Lower lobe of right lung (tissue), 2 donors: Measurements from ENCODE around the gene NTRK2. TPM values are rescaled to one million over a fixed set of nuclear protein-coding genes. Genes with fewer than 3 reads are reported as not detected.

ENCODE experiments used
- ATAC-seq, 2 donors: fragments of 200-7000 bp; cut with Tn5 transposase; one replicate each; pipeline ENCODE4 v1.9.1; 2020 to 2022; ENCODE audit warnings: mild to moderate bottlenecking in 2 of 2, moderate library complexity in 2 of 2
- DNase-seq: peaks from one replicate; pipeline ENCODE4 v3.0.0-alpha.2; 2020
- H3K27ac ChIP-seq: fragments of 200-600 bp; one replicate; pipeline ENCODE4 v1.8.0; 2022
- H3K27me3 ChIP-seq: fragments of 200-600 bp; one replicate; pipeline ENCODE4 v1.8.0; 2022; ENCODE audit warnings: low read depth
- H3K36me3 ChIP-seq: fragments of 200-600 bp; one replicate; pipeline ENCODE4 v1.8.0; 2022; ENCODE audit warnings: mild to moderate bottlenecking
- H3K4me1 ChIP-seq: fragments of 200-600 bp; one replicate; pipeline ENCODE4 v1.8.0; 2022
- H3K4me3 ChIP-seq: fragments of 200-600 bp; one replicate; pipeline ENCODE4 v1.8.0; 2022; ENCODE audit warnings: mild to moderate bottlenecking
- H3K9me3 ChIP-seq: fragments of 200-600 bp; one replicate; pipeline ENCODE4 v1.8.0; 2022
- intact Hi-C: fragments of 100-400 bp; cut with DNase I; formaldehyde crosslinking; loops from one replicate; pipeline ENCODE4 v1.11.0; 2022
- total RNA-seq: library from RNA; stranded (reverse); fragmentation: NEBNext Ultra II Directional; extraction: Animal tissue kit (Norgen Biotek cat#: 25700); gene quantifications from one replicate; pipeline ENCODE4 v1.2.1, GENCODE V29; 2021
- TF ChIP-seq, protein P1 (sequence below): fragments of 200-600 bp; IDR thresholded peaks from one replicate; pipeline ENCODE4 v1.8.0; 2022; ENCODE audit warnings: antibody characterized with exemption, mild to moderate bottlenecking
- donor health status: DM: no; HTN: yes; CAD: no; lungs with severe emphysema.

The NTRK2 gene
- total RNA-seq, 1 donor from 2014 or later: 7.7 TPM

DNA sequence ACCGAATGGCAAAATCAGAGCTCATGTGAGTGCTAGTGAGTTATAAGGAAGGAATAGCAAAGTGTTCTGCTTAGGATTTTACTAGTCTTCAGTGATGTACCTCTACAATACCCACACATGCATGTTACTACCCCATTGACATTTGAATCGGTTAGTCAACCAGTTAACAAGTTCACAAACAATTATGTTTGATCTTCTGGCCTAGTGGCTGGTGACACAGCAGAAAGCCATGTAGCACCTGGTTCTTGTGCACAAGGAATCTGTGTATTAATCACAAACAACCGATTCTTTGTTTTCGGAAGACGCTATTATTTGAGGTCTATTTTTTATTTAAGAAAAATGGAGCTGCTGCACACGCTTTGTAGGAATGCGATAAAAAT is 41.9 kb downstream of the NTRK2 start:
- Histone ChIP-seq H3K36me3 (no peaks in the 10 kb centered on the region), H3K9me3 (no peaks in the 10 kb centered on the region), H3K4me3 (no peak overlapping the region), H3K27ac (no peak overlapping the region), H3K4me1 (peaks cover 6% of the 10 kb centered on the region), H3K27me3 (no peaks in the 10 kb centered on the region)
- ATAC-seq: no peak
- DNase-seq: no peak
- TF ChIP-seq, protein P1, sequence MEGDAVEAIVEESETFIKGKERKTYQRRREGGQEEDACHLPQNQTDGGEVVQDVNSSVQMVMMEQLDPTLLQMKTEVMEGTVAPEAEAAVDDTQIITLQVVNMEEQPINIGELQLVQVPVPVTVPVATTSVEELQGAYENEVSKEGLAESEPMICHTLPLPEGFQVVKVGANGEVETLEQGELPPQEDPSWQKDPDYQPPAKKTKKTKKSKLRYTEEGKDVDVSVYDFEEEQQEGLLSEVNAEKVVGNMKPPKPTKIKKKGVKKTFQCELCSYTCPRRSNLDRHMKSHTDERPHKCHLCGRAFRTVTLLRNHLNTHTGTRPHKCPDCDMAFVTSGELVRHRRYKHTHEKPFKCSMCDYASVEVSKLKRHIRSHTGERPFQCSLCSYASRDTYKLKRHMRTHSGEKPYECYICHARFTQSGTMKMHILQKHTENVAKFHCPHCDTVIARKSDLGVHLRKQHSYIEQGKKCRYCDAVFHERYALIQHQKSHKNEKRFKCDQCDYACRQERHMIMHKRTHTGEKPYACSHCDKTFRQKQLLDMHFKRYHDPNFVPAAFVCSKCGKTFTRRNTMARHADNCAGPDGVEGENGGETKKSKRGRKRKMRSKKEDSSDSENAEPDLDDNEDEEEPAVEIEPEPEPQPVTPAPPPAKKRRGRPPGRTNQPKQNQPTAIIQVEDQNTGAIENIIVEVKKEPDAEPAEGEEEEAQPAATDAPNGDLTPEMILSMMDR: no peak
- intact Hi-C loops: no loop called here

DNA sequence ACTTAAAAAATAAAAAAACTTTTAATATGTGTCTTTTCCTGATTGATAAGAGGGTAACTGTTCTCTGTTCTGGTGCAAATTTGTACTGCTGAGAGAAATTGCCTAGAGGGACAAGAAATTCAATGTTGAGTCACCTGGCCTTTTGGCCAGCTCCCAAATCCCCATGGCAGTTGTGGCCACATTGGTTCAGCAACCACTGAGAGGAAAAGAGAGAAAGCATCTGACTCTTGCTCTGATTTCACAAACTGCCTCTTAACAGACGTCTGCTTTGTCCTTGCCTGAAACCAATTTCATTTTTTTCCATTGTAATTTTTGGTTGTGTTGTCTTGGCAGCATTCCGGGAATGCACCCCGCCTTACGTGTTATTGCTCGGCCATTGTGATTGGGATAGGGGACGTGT is 42.4 kb downstream of the NTRK2 start:
- TF ChIP-seq, protein P1: no peak
- H3K9me3 ChIP-seq: no peaks in the 10 kb centered on the region
- intact Hi-C loops: no loop called here
- no peak overlapping the region for H3K4me3 ChIP-seq
- no peaks in the 10 kb centered on the region for H3K36me3 ChIP-seq
- no peak overlapping the region for H3K27ac ChIP-seq
- no peaks in the 10 kb centered on the region for H3K27me3 ChIP-seq
- ATAC-seq (no peak), DNase-seq (no peak)
- H3K4me1 ChIP-seq: peaks cover 6% of the 10 kb centered on the region

DNA sequence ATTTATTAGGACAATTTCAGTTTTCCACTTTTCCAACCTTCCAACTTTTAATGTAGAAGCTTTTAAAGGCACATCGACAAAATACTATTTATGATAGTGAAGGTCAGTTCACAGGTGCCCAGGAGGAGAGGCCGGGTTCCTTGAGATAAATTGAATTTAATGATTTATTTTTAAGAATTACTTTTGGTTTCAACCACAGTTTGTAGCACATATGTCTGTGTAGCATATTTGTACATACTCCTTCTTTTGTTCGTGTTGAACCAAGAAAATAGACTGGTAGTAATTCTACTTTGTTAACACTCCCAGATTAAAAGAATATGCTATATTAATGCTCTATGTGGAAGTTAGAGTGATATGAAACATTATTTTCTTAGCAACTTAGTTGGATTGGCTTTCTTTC is 46.7 kb downstream of the NTRK2 start:
- H3K27me3 ChIP-seq: no peaks in the 10 kb centered on the region
- intact Hi-C loops: no loop called here
- no peak overlapping the region for H3K27ac ChIP-seq
- no peak for DNase-seq
- no peaks in the 10 kb centered on the region for H3K4me1 ChIP-seq
- no peak overlapping the region for H3K4me3 ChIP-seq
- H3K9me3 ChIP-seq: no peaks in the 10 kb centered on the region
- no peak for ATAC-seq
- TF ChIP-seq, protein P1: no peak
- H3K36me3 ChIP-seq: no peaks in the 10 kb centered on the region

DNA sequence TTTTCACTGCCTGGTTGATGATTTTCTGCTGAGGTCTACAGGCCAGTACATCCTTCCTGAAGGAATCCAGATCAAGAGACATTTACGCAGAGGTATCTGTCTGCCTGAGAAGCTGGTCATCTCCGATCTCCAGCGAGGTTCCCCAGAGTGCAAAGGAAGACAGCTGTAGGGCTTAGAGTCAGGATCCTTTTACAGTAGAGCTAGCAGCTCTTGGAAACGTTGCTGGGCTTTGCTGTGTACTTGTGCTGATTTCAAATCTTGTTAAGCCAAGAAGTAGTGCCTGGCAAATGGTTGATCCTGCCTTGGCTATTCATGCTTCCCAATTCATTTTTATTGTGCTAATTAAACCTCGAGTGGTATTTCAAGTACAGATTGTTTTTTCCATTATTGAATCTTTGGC is 48.9 kb downstream of the NTRK2 start:
- Histone ChIP-seq H3K4me1 (no peaks in the 10 kb centered on the region), H3K4me3 (no peak overlapping the region), H3K27me3 (no peaks in the 10 kb centered on the region), H3K27ac (no peak overlapping the region), H3K36me3 (no peaks in the 10 kb centered on the region), H3K9me3 (no peaks in the 10 kb centered on the region)
- TF ChIP-seq, protein P1: no peak
- no peak for ATAC-seq
- no peak for DNase-seq
- intact Hi-C loops: no loop called here

DNA sequence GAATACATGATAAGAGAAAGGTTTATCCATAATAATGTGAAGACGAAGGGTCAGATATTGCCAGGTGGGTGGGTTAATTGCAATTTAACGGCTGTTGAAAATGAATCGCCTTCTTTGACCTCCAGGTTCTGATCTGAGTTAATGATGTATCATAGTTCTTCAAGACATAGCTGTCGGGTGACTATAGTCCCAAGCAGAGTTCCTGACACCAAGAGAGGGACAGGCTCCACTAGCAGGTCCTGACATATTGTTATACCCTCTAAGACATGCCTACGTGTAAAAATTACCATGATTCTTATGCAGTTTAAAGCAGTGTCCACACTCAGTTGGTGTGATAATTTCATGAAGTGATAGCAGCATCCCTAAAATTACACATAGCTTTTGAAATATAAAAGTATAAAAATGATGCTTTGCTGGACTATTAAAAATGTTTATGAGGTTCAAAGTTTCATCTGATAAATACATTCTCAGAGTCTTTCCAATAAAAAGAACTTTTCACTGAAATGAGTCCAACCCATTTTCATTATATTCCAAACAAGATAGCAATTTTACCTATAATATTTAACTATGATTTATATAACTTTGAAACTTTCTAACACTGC is 53.0 kb downstream of the NTRK2 start:
- Histone ChIP-seq H3K36me3 (no peaks in the 10 kb centered on the region), H3K9me3 (no peaks in the 10 kb centered on the region), H3K4me1 (no peaks in the 10 kb centered on the region), H3K4me3 (no peak overlapping the region), H3K27me3 (no peaks in the 10 kb centered on the region), H3K27ac (no peak overlapping the region)
- TF ChIP-seq, protein P1: no peak
- intact Hi-C loops: no loop called here
- ATAC-seq: no peak
- no peak for DNase-seq

DNA sequence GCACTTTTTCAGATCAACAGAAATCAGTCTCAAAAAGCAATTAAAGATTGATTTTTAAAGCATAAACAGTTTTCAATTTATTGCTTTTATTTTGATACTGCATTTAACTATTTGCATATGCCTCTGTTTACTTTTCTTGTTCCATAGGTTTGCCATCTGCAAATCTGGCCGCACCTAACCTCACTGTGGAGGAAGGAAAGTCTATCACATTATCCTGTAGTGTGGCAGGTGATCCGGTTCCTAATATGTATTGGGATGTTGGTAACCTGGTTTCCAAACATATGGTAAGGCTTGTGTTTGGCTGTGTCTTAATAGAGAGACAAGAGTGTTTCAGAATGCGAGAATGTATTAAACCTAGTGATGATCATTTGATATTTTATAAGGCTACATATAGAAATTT is 53.9 kb downstream of the NTRK2 start:
- Histone ChIP-seq H3K9me3 (no peaks in the 10 kb centered on the region), H3K4me1 (no peaks in the 10 kb centered on the region), H3K27me3 (no peaks in the 10 kb centered on the region), H3K4me3 (no peak overlapping the region), H3K36me3 (no peaks in the 10 kb centered on the region), H3K27ac (no peak overlapping the region)
- intact Hi-C loops: no loop called here
- TF ChIP-seq, protein P1: no peak
- ATAC-seq (no peak), DNase-seq (no peak)
